Cardiac ventricle fibroblast (primary cell): ENCODE measurements around the gene TTC34. TPM values are rescaled to one million over a fixed set of nuclear protein-coding genes. Genes with fewer than 3 reads are reported as not detected.

Experiments used
- total RNA-seq: library from RNA; depleted of rRNA; stranded (reverse); fragments of >200 nt; gene quantifications from 2 replicates; pipeline ENCODE4 v1.2.3, GENCODE V29; 2015

Gene TTC34
- total RNA-seq, result 0.15 and 0.37 TPM in 2 replicates

GRCh38 chr1:2801535-2802291, at the start of gene TTC34:
TSS of gene TTC34 (minus strand) at chr1:2801693. CDS start at chr1:2800827, 866 bp downstream.

GRCh38 chr1:2632561-2633361, 168.7 kb downstream of the TTC34 start, which contains the start of gene MMEL1:
TSS of gene MMEL1 (minus strand) at chr1:2633016. CDS start at chr1:2629484, 3,532 bp downstream.

GRCh38 chr1:2586154-2587070, 215.1 kb downstream of the TTC34 start, which contains the start of gene PRXL2B:
TSS of gene PRXL2B (plus strand) at chr1:2586777. CDS start at chr1:2586886, 109 bp downstream.

Other genes starting within 250 kb of the TTC34 start
- gene TNFRSF14, start 245.3 kb downstream of the TTC34 start, total RNA-seq, result 15.9 and 23.1 TPM in 2 replicates
- 10.9 and 20.9 TPM in 2 replicates for gene PRXL2B, start 214.9 kb downstream of the TTC34 start, total RNA-seq
- not detected in 2 replicates for gene MMEL1, start 168.7 kb downstream of the TTC34 start, total RNA-seq
- gene ACTRT2, start 219.8 kb upstream of the TTC34 start, total RNA-seq, result not detected in 2 replicates